HEK293T (cell line): ENCODE results near the gene PRPF40A.

Experiments used
- BHLHE40 ChIP-seq: fragments of 450-650 bp; IDR thresholded peaks from 2 replicates; pipeline ENCODE4 v1.6.1; 2016; ENCODE audit warnings: mild to moderate bottlenecking, moderate library complexity, borderline replicate concordance
- SP1 ChIP-seq: fragments of 450-650 bp; IDR thresholded peaks from 2 replicates; pipeline ENCODE4 v1.6.1; 2017
- SUZ12 ChIP-seq: fragments of 450-650 bp; IDR thresholded peaks from 2 replicates; pipeline ENCODE4 v1.6.1; 2016; ENCODE audit warnings: mild to moderate bottlenecking
- TF ChIP-seq, protein P1 (sequence below): fragments of 450-650 bp; IDR thresholded peaks from 2 replicates; pipeline ENCODE4 v1.6.1; 2016

DNA sequence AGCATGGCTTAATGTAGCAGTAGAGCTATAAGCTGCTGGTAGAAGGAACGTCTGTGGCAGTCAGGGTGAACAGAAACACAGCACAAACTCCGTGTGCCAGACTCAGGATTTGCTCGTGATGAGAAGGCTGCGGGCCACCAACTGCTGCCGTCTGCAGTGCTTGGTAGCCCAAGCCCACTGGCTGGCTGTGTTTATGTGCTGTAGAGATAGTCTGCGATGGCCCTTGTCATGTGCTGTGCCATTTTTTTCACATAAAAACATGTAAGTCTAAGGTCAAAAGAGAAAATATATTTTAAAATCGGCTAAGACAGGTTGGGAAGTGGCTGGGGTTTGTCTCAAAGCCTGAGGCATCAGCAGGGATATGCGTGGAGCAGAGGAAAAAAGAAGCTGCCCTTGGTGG lies 78.7 kb downstream of the PRPF40A start:
- TF ChIP-seq BHLHE40 = no peak
- TF ChIP-seq SUZ12 = no peak
- TF ChIP-seq, protein P1, sequence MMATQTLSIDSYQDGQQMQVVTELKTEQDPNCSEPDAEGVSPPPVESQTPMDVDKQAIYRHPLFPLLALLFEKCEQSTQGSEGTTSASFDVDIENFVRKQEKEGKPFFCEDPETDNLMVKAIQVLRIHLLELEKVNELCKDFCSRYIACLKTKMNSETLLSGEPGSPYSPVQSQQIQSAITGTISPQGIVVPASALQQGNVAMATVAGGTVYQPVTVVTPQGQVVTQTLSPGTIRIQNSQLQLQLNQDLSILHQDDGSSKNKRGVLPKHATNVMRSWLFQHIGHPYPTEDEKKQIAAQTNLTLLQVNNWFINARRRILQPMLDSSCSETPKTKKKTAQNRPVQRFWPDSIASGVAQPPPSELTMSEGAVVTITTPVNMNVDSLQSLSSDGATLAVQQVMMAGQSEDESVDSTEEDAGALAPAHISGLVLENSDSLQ = no peak
- no peak for TF ChIP-seq SP1
